AG09319 (cell line): ENCODE measurements around the gene RHOXF1.
"Not testable (repeated sequence)": the region's sequence is repeated elsewhere in the genome, so short reads cannot be mapped to it uniquely, and the experiment has no call there.

ENCODE experiments used
- DNase-seq: peaks from one replicate; pipeline ENCODE4 v3.0.0-alpha.2; 2010; ENCODE audit warnings: low read depth; ENCODE audit errors: extremely low read depth
- CTCF ChIP-seq: IDR thresholded peaks from 2 replicates; pipeline ENCODE4 v1.5.1; 2011; ENCODE audit warnings: low read depth, mild to moderate bottlenecking, inconsistent platforms, low read length, moderate library complexity

The RHOXF1 gene

DNA sequence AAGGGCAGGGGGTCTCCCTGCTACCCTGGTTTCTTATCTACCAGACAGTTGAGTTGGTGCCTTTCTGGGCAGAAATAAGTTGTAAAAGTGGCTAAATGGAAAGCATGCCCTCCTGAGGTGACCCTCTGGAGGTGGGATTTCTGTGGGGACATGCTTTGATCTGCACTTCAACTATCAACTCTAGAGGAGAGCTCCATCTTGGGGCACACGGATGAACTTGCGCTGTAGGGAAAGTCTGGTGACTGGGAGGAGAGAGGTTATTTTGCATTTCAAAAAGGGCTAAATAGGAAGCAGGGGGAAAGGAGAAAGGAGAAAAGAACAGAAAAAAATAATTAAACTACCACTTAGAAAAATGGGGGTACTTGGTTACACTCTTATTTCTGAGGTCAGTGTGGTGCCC, 25.5 kb downstream of the RHOXF1 start:
- no peak for DNase-seq
- no peak for TF ChIP-seq CTCF

GRCh38 chrX:120087289-120088017, 28.3 kb downstream of the RHOXF1 start:
- DNase-seq = no peak
- no peak for TF ChIP-seq CTCF

- DNase-seq = not testable (repeated sequence)
These were observed 30.0 kb downstream of the RHOXF1 start for GRCh38 chrX:120085553-120086185.

- not testable (repeated sequence) for DNase-seq
These were observed 38.1 kb downstream of the RHOXF1 start, which contains the start of gene RHOXF2B for GRCh38 chrX:120077590-120077989. RHOXF2B (minus strand) TSS chrX:120077690; CDS start chrX:120077552, 138 bp downstream.

GRCh38 chrX:120066169-120066568, 49.5 kb downstream of the RHOXF1 start:
- not testable (repeated sequence) for DNase-seq
